ENCODE measurements around the gene DHX29. TPM values are rescaled to one million over a fixed set of nuclear protein-coding genes. Genes with fewer than 3 reads are reported as not detected.
A peak's percentile ranks its signal among the peaks of the same experiment; 100 is the strongest.

The DHX29 gene
- total RNA-seq, 2 donors from 2014 or later, result 24.9 to 28.2 TPM

GRCh38 chr5:55226027-55226933 is 81.2 kb downstream of the DHX29 start:
- H3K27me3 ChIP-seq (replicated peaks; ENCODE audit: insufficient read depth), result peaks cover 6% of the 10 kb centered on the region
- H3K27ac ChIP-seq, result no peak overlapping the region
- WGBS, result 7% methylated on average over 51 of the region's 54 CpGs
- H3K4me3 ChIP-seq, result peak overlapping the region; percentile 20 to 35
- H3K36me3 ChIP-seq, result no peaks in the 10 kb centered on the region
- intact Hi-C loops (cut with DNase I), result no loop called here
- peaks cover 3% of the 10 kb centered on the region for H3K4me1 ChIP-seq (replicated peaks)
- peak; percentile 19 for DNase-seq (ENCODE audit: low spot score)
- H3K9me3 ChIP-seq, result no peaks in the 10 kb centered on the region
- TF ChIP-seq POLR2AphosphoS5 (IDR thresholded peaks at IDR 0.05) (no peak), POLR2A (IDR thresholded peaks at IDR 0.05) (no peak), CTCF (IDR thresholded peaks at IDR 0.05) (peak in 3 of 4 experiments; percentile 15 to 59 (median 41))

GRCh38 chr5:55225346-55225745 is 82.1 kb downstream of the DHX29 start:
- no peak for TF ChIP-seq POLR2AphosphoS5 (IDR thresholded peaks at IDR 0.05)
- no peak for TF ChIP-seq CTCF (IDR thresholded peaks at IDR 0.05)
- TF ChIP-seq POLR2A (IDR thresholded peaks at IDR 0.05), result no peak
- DNase-seq (ENCODE audit: low spot score), result no peak
- Histone ChIP-seq H3K27me3 (replicated peaks; ENCODE audit: insufficient read depth) (peaks cover 10% of the 10 kb centered on the region), H3K9me3 (no peaks in the 10 kb centered on the region), H3K27ac (no peak overlapping the region), H3K4me3 (no peak overlapping the region), H3K36me3 (no peaks in the 10 kb centered on the region), H3K4me1 (replicated peaks) (peaks cover 3% of the 10 kb centered on the region)
- intact Hi-C loops (cut with DNase I), result no loop called here

GRCh38 chr5:55223812-55224240 is 83.7 kb downstream of the DHX29 start:
- Histone ChIP-seq H3K27me3 (replicated peaks; ENCODE audit: insufficient read depth) (peaks cover 11% of the 10 kb centered on the region), H3K4me3 (no peak overlapping the region), H3K36me3 (no peaks in the 10 kb centered on the region), H3K4me1 (replicated peaks) (peaks cover 3% of the 10 kb centered on the region), H3K9me3 (no peaks in the 10 kb centered on the region), H3K27ac (no peak overlapping the region)
- WGBS, result 67% methylated on average over 7 of the region's 7 CpGs
- TF ChIP-seq POLR2A (IDR thresholded peaks at IDR 0.05) (no peak), CTCF (IDR thresholded peaks at IDR 0.05) (no peak)
- DNase-seq (ENCODE audit: low spot score), result no peak
- intact Hi-C loops (cut with DNase I), result no loop called here

- no peak overlapping the region for H3K27ac ChIP-seq
- no peaks in the 10 kb centered on the region for H3K36me3 ChIP-seq
- intact Hi-C loops (cut with DNase I), result no loop called here
- no peak for TF ChIP-seq POLR2AphosphoS5 (IDR thresholded peaks at IDR 0.05)
- TF ChIP-seq CTCF (IDR thresholded peaks at IDR 0.05), result no peak
- TF ChIP-seq POLR2A (IDR thresholded peaks at IDR 0.05), result no peak
- H3K4me1 ChIP-seq (replicated peaks), result peaks cover 3% of the 10 kb centered on the region
- 32% methylated on average over 51 of the region's 61 CpGs for WGBS
- H3K4me3 ChIP-seq, result no peak overlapping the region
- peaks cover 11% of the 10 kb centered on the region for H3K27me3 ChIP-seq (replicated peaks; ENCODE audit: insufficient read depth)
- no peak for DNase-seq (ENCODE audit: low spot score)
- H3K9me3 ChIP-seq, result no peaks in the 10 kb centered on the region
Observed at GRCh38 chr5:55222985-55223811, 84.3 kb downstream of the DHX29 start.

All from prostate gland (tissue), 2 donors.